Testis (tissue), 3 donors: ENCODE measurements around the gene CCDC93. TPM values are rescaled to one million over a fixed set of nuclear protein-coding genes. Genes with fewer than 3 reads are reported as not detected.

ENCODE experiments used
- DNase-seq: peaks from one replicate; pipeline ENCODE4 v3.0.0-alpha.2; 2019
- H3K27ac ChIP-seq, 2 donors: fragments of 200-600 bp; sonication (generic); one replicate each; pipeline ENCODE4 v1.5.1; 2019
- H3K27me3 ChIP-seq: fragments of 200-600 bp; sonication (generic); one replicate; pipeline ENCODE4 v1.5.1; 2019
- H3K36me3 ChIP-seq: fragments of 200-600 bp; sonication (generic); one replicate; pipeline ENCODE4 v1.5.1; 2017; ENCODE audit warnings: low read depth; ENCODE audit errors: missing control alignments
- H3K4me1 ChIP-seq: fragments of 200-600 bp; sonication (generic); one replicate; pipeline ENCODE4 v1.5.1; 2019
- H3K4me3 ChIP-seq, 2 donors: fragments of 200-600 bp; sonication (generic); one replicate each; pipeline ENCODE4 v1.5.1; 2017 to 2019
- H3K9me3 ChIP-seq: fragments of 200-600 bp; sonication (generic); one replicate; pipeline ENCODE4 v1.5.1; 2017
- POLR2A ChIP-seq: fragments of 450-650 bp; IDR thresholded peaks from one replicate; pipeline ENCODE4 v1.6.1; 2017; ENCODE audit warnings: antibody characterized with exemption, mild to moderate bottlenecking, moderate library complexity
- WGBS, 2 donors: methylation state at CpG; one replicate each; pipeline ENCODE4 v1.1.5; 2018; 5-methylcytosine and 5-hydroxymethylcytosine counted together
- intact Hi-C: fragments of 100-400 bp; cut with DNase I; formaldehyde crosslinking; loops from one replicate; pipeline ENCODE4 v1.15.1; 2023; ENCODE audit warnings: low total_unique reads
- polyA plus RNA-seq: library from polyadenylated mRNA; stranded (reverse); fragments of 350-450 nt; fragmentation: Illumina TruSeq; extraction: RNeasy Lipid Tissue Mini Kit (QIAGEN cat#74804); gene quantifications from one replicate; pipeline ENCODE4 v1.2.3, GENCODE V29; 2014; ENCODE audit warnings: low read depth, low replicate concordance; ENCODE audit not compliant: insufficient read depth
- total RNA-seq, 2 donors: library from RNA; depleted of rRNA; stranded (reverse); fragments of >200 nt; gene quantifications; one replicate each; pipeline ENCODE4 v1.2.3, GENCODE V29; 2016
- TF ChIP-seq, protein P1 (sequence below), 3 experiments: fragments of 450-650 bp in 2 of 3; fragments of 200-600 bp in 1 of 3; sonication (generic) in 1 of 3; IDR thresholded peaks; one replicate each; pipeline ENCODE4 v1.5.1; 2016 to 2019; ENCODE audit warnings: antibody characterized with exemption in 3 of 3, mild to moderate bottlenecking in 2 of 3, moderate library complexity in 1 of 3

CCDC93 gene
- total and polyA plus RNA-seq, 3 donors from 2014 or later: 44.4 to 82.3 (median 61.6) TPM

DNA sequence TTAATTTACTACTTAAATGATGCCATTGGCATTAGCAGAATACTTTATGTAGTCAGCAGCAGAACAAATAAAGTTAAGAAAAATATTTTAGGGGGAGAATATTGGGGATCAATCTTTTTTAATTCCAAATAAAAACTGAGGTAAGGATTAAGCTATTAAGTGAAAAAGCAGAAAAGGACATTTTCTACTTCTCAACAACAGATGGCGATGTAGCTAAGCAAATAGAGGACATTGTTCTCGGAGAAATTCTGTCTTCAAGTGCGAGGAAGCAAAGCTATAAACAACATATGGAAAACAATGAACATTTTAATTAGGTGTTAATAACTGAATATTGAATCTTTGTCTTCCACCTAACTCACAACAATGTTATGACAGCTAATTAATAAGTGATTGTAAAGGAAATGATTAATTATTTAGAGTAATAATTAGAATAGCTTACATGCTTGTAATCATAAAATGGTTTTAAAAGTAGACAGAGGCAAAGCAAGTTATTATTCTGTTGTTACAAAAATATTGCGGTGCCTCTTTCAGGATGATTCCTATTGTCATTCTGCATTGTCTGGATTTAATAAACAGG, 32.9 kb upstream of the CCDC93 start:
- Histone ChIP-seq H3K9me3 (no peaks in the 10 kb centered on the region), H3K4me3 (no peak overlapping the region), H3K27ac (no peak overlapping the region), H3K27me3 (no peaks in the 10 kb centered on the region), H3K36me3 (no peaks in the 10 kb centered on the region), H3K4me1 (no peaks in the 10 kb centered on the region)
- no peak for TF ChIP-seq POLR2A
- TF ChIP-seq, protein P1, sequence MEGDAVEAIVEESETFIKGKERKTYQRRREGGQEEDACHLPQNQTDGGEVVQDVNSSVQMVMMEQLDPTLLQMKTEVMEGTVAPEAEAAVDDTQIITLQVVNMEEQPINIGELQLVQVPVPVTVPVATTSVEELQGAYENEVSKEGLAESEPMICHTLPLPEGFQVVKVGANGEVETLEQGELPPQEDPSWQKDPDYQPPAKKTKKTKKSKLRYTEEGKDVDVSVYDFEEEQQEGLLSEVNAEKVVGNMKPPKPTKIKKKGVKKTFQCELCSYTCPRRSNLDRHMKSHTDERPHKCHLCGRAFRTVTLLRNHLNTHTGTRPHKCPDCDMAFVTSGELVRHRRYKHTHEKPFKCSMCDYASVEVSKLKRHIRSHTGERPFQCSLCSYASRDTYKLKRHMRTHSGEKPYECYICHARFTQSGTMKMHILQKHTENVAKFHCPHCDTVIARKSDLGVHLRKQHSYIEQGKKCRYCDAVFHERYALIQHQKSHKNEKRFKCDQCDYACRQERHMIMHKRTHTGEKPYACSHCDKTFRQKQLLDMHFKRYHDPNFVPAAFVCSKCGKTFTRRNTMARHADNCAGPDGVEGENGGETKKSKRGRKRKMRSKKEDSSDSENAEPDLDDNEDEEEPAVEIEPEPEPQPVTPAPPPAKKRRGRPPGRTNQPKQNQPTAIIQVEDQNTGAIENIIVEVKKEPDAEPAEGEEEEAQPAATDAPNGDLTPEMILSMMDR (IDR thresholded peaks at IDR 0.05): peak; percentile 31 to 36 (median 33)
- DNase-seq: no peak
- intact Hi-C loops: loop anchor here (10.0 kb wide), 1 partner anchor 808 kb away; no protein-coding TSS in a partner anchor
- 25 to 37% methylated on average over 4 of the region's 4 CpGs for WGBS, 2 donors

DNA sequence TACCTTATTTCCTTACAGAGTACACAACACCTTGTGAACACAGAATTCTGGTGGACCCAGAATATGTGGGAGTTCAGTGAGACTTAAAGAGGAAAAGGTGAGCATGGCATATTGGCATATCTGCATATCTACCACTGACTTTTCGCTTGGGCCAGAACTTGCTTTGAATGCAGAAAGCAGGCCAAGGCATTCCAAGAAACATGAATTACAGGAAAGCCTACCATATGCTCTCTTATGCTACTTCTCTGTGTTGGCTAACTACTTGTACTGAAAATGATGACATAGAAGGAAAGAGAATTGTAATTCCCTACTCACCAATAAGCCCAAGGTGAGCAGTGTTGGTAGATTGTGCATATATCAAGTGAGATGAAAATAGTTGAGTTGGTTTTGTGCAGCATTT, 31.4 kb upstream of the CCDC93 start:
- no peak overlapping the region for H3K4me3 ChIP-seq
- H3K9me3 ChIP-seq: no peaks in the 10 kb centered on the region
- WGBS, 2 donors: 93 to 100% methylated on average over 1 of the region's 1 CpG
- no peak for DNase-seq
- no peaks in the 10 kb centered on the region for H3K27me3 ChIP-seq
- TF ChIP-seq, protein P1 (IDR thresholded peaks at IDR 0.05): no peak
- no peak for TF ChIP-seq POLR2A
- no peak overlapping the region for H3K27ac ChIP-seq
- no peaks in the 10 kb centered on the region for H3K36me3 ChIP-seq
- intact Hi-C loops: loop anchor here (10.0 kb wide), 1 partner anchor 810 kb away; no protein-coding TSS in a partner anchor
- H3K4me1 ChIP-seq: no peaks in the 10 kb centered on the region

DNA sequence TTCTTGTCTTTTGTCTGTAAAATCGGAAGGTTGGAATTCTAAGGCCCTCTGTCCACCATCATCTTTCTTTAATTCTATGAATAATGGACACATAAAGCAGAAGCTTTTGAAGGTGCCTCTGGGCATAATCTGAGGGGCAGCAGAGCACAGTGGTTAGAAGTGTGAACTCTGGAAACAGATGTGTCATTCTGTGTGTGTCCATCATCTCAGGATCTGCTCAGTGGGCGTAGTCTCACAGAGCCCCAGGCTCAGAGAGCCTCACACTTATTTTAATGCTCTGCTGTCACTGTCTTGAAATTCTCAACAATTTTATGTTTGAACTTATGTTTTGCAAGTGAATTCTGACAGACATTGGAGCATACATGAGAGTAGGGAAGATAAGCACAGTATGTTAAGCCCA, 31.0 kb upstream of the CCDC93 start:
- intact Hi-C loops: loop anchor here (10.0 kb wide), 1 partner anchor 810 kb away; no protein-coding TSS in a partner anchor
- TF ChIP-seq, protein P1 (IDR thresholded peaks at IDR 0.05): no peak
- TF ChIP-seq POLR2A: no peak
- H3K4me3 ChIP-seq: no peak overlapping the region
- no peak overlapping the region for H3K27ac ChIP-seq
- H3K4me1 ChIP-seq: no peaks in the 10 kb centered on the region
- H3K36me3 ChIP-seq: no peaks in the 10 kb centered on the region
- no peak for DNase-seq
- H3K9me3 ChIP-seq: no peaks in the 10 kb centered on the region
- H3K27me3 ChIP-seq: no peaks in the 10 kb centered on the region
- 85 to 89% methylated on average over 2 of the region's 2 CpGs for WGBS, 2 donors

DNA sequence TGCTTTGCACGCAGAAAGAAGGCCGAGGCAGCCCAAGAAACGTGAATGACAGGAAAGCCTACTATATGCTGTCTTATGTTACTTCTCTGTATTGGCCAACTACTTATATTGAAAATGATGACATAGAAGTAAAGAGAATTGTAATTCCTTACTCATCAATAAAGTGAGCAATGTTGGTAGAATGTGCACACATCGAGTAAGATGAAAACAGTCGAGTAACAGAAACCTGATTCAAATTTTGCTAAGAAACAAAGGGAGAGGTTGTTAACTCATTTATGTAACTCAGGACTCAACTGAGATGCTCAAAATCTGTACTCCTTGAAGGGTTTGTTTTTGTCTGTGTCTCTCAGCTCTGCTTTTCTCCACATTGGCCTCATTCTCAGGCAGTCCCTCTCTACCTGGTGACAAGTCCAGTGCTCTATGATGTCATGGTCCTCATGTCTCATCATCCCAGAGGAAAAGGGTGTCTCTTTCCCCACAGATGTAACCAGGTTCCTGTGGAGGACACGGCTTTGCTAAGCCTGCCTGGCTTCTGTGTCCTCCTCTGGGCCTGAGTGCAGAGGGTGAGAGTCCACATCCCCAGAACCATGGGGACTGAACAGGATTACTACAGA, 30.3 kb upstream of the CCDC93 start:
- intact Hi-C loops: loop anchor here (10.0 kb wide), 1 partner anchor 811 kb away; no protein-coding TSS in a partner anchor
- Histone ChIP-seq H3K9me3 (no peaks in the 10 kb centered on the region), H3K27ac (no peak overlapping the region), H3K4me1 (no peaks in the 10 kb centered on the region), H3K36me3 (no peaks in the 10 kb centered on the region), H3K4me3 (no peak overlapping the region), H3K27me3 (no peaks in the 10 kb centered on the region)
- TF ChIP-seq, protein P1 (IDR thresholded peaks at IDR 0.05): no peak
- no peak for TF ChIP-seq POLR2A
- 83 to 88% methylated on average over 6 of the region's 6 CpGs for WGBS, 2 donors
- DNase-seq: no peak
